ENCODE measurements around the gene TMEM236. TPM values are rescaled to one million over a fixed set of nuclear protein-coding genes. Genes with fewer than 3 reads are reported as not detected.

TMEM236 gene
- polyA plus RNA-seq, 1 donor (not counting 4 experiments of a cell fraction or from before 2014, with no cell fraction given), result 0.13 TPM

- peaks cover 4% of the 10 kb centered on the region for H3K9me1 ChIP-seq (ENCODE audit: control insufficient read depth, extremely low read depth, insufficient read depth, low read length)
- H3K27ac ChIP-seq (ENCODE audit: control insufficient read depth, insufficient read depth, low read length), result no peak overlapping the region
- H3K4me1 ChIP-seq (ENCODE audit: control insufficient read depth, extremely low read depth, insufficient read depth, low read length), result peaks cover 35% of the 10 kb centered on the region
- H3K79me2 ChIP-seq (ENCODE audit: control insufficient read depth, insufficient read depth, low read length), result no peaks in the 10 kb centered on the region
- dilution Hi-C loops (cut with MboI; ENCODE audit: extremely low pct_ligation_motif_present, low sequenced_read_pairs), result no loop called here
- no peak overlapping the region for H3K9ac ChIP-seq (ENCODE audit: control insufficient read depth, extremely low read depth, insufficient read depth, low read length)
- TF ChIP-seq CTCF (optimal IDR thresholded peaks at IDR 0.05 in 1 of 3, IDR thresholded peaks at IDR 0.05 in 1 of 3, conservative IDR thresholded peaks at IDR 0.05 in 1 of 3; ENCODE audit: extremely low read depth in 1 of 3, insufficient read depth in 2 of 3, low read length in 3 of 3) (no peak), EZH2 (IDR thresholded peaks at IDR 0.05; ENCODE audit: low read length) (no peak)
- H3K4me3 ChIP-seq (ENCODE audit: control insufficient read depth in 2 of 3, extremely low read depth in 1 of 3, insufficient read depth in 2 of 3, low read depth in 1 of 3, low read length in 3 of 3), result no peak overlapping the region
- H2AFZ ChIP-seq (ENCODE audit: control insufficient read depth, low read length), result no peak overlapping the region
- no peak for DNase-seq (ENCODE audit: low read depth, low spot score)
- no peaks in the 10 kb centered on the region for H3K9me3 ChIP-seq (ENCODE audit: control insufficient read depth, low read depth, low read length)
- no peaks in the 10 kb centered on the region for H4K20me1 ChIP-seq (ENCODE audit: control insufficient read depth, extremely low read depth, insufficient read depth, low read length)
- no peak overlapping the region for H3K4me2 ChIP-seq (ENCODE audit: control insufficient read depth, extremely low read depth, insufficient read depth, low read depth, low read length)
- H3K27me3 ChIP-seq (ENCODE audit: control insufficient read depth, extremely low read depth, insufficient read depth, low read length), result no peaks in the 10 kb centered on the region
- FAIRE-seq, result no peak
- no peaks in the 10 kb centered on the region for H3K36me3 ChIP-seq (ENCODE audit: control insufficient read depth in 2 of 2, extremely low read depth in 1 of 2, insufficient read depth in 2 of 2, low read length in 2 of 2)
Observed at GRCh38 chr10:17780727-17781126, 28.7 kb downstream of the TMEM236 start.

- no peak overlapping the region for H2AFZ ChIP-seq (ENCODE audit: control insufficient read depth, low read length)
- H3K79me2 ChIP-seq (ENCODE audit: control insufficient read depth, insufficient read depth, low read length), result no peaks in the 10 kb centered on the region
- H3K9me1 ChIP-seq (ENCODE audit: control insufficient read depth, extremely low read depth, insufficient read depth, low read length), result peaks cover 4% of the 10 kb centered on the region
- no peaks in the 10 kb centered on the region for H3K9me3 ChIP-seq (ENCODE audit: control insufficient read depth, low read depth, low read length)
- H3K36me3 ChIP-seq (ENCODE audit: control insufficient read depth in 2 of 2, extremely low read depth in 1 of 2, insufficient read depth in 2 of 2, low read length in 2 of 2), result no peaks in the 10 kb centered on the region
- FAIRE-seq (no peak), DNase-seq (ENCODE audit: low read depth, low spot score) (no peak)
- TF ChIP-seq EZH2 (IDR thresholded peaks at IDR 0.05; ENCODE audit: low read length), result no peak
- peak in 1 of 3 experiments; percentile 24 for TF ChIP-seq CTCF (optimal IDR thresholded peaks at IDR 0.05 in 1 of 3, IDR thresholded peaks at IDR 0.05 in 1 of 3, conservative IDR thresholded peaks at IDR 0.05 in 1 of 3; ENCODE audit: extremely low read depth in 1 of 3, insufficient read depth in 2 of 3, low read length in 3 of 3)
- no peaks in the 10 kb centered on the region for H3K27me3 ChIP-seq (ENCODE audit: control insufficient read depth, extremely low read depth, insufficient read depth, low read length)
- no peak overlapping the region for H3K4me3 ChIP-seq (ENCODE audit: control insufficient read depth in 2 of 3, extremely low read depth in 1 of 3, insufficient read depth in 2 of 3, low read depth in 1 of 3, low read length in 3 of 3)
- no peaks in the 10 kb centered on the region for H4K20me1 ChIP-seq (ENCODE audit: control insufficient read depth, extremely low read depth, insufficient read depth, low read length)
- peaks cover 35% of the 10 kb centered on the region for H3K4me1 ChIP-seq (ENCODE audit: control insufficient read depth, extremely low read depth, insufficient read depth, low read length)
- H3K4me2 ChIP-seq (ENCODE audit: control insufficient read depth, extremely low read depth, insufficient read depth, low read depth, low read length), result no peak overlapping the region
- no peak overlapping the region for H3K9ac ChIP-seq (ENCODE audit: control insufficient read depth, extremely low read depth, insufficient read depth, low read length)
- H3K27ac ChIP-seq (ENCODE audit: control insufficient read depth, insufficient read depth, low read length), result no peak overlapping the region
- dilution Hi-C loops (cut with MboI; ENCODE audit: extremely low pct_ligation_motif_present, low sequenced_read_pairs), result no loop called here
Observed at GRCh38 chr10:17781856-17782255, 29.9 kb downstream of the TMEM236 start.
